Measurements from ENCODE around the gene TPST1. TPM values are rescaled to one million over a fixed set of nuclear protein-coding genes. Genes with fewer than 3 reads are reported as not detected.

The TPST1 gene
- total RNA-seq, 2 donors from 2014 or later = 9.0 to 9.3 TPM

- TF ChIP-seq CTCF (IDR thresholded peaks at IDR 0.05) = no peak
- no peak for DNase-seq (ENCODE audit: low spot score)
- H3K4me1 ChIP-seq = no peaks in the 10 kb centered on the region
- H3K36me3 ChIP-seq = no peaks in the 10 kb centered on the region
- no peak overlapping the region for H3K27ac ChIP-seq
- no peak overlapping the region for H3K4me3 ChIP-seq
- peaks cover 0 to 27% of the 10 kb centered on the region in 2 donors for H3K9me3 ChIP-seq
- H3K27me3 ChIP-seq = no peaks in the 10 kb centered on the region
These were observed 92.4 kb downstream of the TPST1 start for GRCh38 chr7:66297579-66297978.

DNA sequence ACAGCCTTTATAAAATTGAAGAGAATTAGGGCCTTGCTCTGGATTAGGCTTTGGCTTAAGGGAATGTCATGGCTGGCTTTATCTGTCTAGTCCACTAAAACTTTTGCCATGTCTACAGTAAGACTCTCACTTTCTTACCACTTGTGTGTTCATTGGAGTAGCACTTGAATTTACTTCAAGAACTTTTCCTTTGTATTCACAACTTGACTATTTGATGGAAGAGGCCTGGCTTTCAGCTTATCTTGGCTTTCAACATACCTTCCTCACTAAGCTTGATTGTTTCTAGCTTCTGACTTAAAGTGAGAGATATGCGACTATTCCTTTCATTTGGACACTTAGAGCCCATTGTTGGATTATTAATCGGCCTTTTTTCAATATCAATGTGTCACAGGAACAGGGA, 96.1 kb downstream of the TPST1 start:
- no peak for TF ChIP-seq CTCF (IDR thresholded peaks at IDR 0.05)
- Histone ChIP-seq H3K36me3 (no peaks in the 10 kb centered on the region), H3K9me3 (peaks cover 0 to 27% of the 10 kb centered on the region in 2 donors), H3K4me3 (no peak overlapping the region), H3K27me3 (no peaks in the 10 kb centered on the region), H3K27ac (no peak overlapping the region), H3K4me1 (no peaks in the 10 kb centered on the region)
- DNase-seq (ENCODE audit: low spot score) = no peak

- DNase-seq (ENCODE audit: low spot score) = no peak
- Histone ChIP-seq H3K36me3 (no peaks in the 10 kb centered on the region), H3K27me3 (no peaks in the 10 kb centered on the region), H3K9me3 (peaks cover 0 to 27% of the 10 kb centered on the region in 2 donors), H3K27ac (no peak overlapping the region), H3K4me3 (no peak overlapping the region), H3K4me1 (no peaks in the 10 kb centered on the region)
- TF ChIP-seq CTCF (IDR thresholded peaks at IDR 0.05) = no peak
These were observed 96.6 kb downstream of the TPST1 start for GRCh38 chr7:66301737-66302136.

GRCh38 chr7:66303454-66304155, 98.5 kb downstream of the TPST1 start:
- H3K4me3 ChIP-seq = no peak overlapping the region
- no peak for TF ChIP-seq CTCF (IDR thresholded peaks at IDR 0.05)
- H3K4me1 ChIP-seq = no peaks in the 10 kb centered on the region
- H3K9me3 ChIP-seq = peaks cover 0 to 12% of the 10 kb centered on the region in 2 donors
- DNase-seq (ENCODE audit: low spot score) = no peak
- no peaks in the 10 kb centered on the region for H3K36me3 ChIP-seq
- no peak overlapping the region for H3K27ac ChIP-seq
- H3K27me3 ChIP-seq = no peaks in the 10 kb centered on the region

DNA sequence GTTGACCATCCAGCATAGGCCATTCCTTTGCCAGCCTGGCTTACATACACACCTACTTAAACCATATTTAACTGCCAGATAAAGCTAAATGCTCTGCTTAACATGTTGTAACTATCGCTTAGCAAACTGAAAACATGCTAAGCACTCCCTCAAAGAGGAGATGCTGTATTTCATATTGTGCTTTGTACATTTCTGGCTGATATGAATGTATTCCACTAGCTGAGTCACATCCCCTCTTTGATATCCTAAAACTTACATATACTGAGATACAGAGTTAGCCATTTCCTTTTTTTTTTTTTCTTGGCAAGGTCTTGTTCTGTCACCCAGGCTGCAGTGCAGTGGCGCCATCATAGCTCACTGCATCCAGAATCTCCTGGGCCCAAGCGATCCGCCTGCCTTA, 99.4 kb downstream of the TPST1 start:
- H3K27ac ChIP-seq = no peak overlapping the region
- H3K36me3 ChIP-seq = no peaks in the 10 kb centered on the region
- TF ChIP-seq CTCF (IDR thresholded peaks at IDR 0.05) = no peak
- H3K27me3 ChIP-seq = no peaks in the 10 kb centered on the region
- H3K4me1 ChIP-seq = no peaks in the 10 kb centered on the region
- peaks cover 0 to 2% of the 10 kb centered on the region in 2 donors for H3K9me3 ChIP-seq
- DNase-seq (ENCODE audit: low spot score) = no peak
- no peak overlapping the region for H3K4me3 ChIP-seq

- H3K9me3 ChIP-seq = no peaks in the 10 kb centered on the region
- H3K36me3 ChIP-seq = no peaks in the 10 kb centered on the region
- TF ChIP-seq CTCF (IDR thresholded peaks at IDR 0.05) = no peak
- DNase-seq (ENCODE audit: low spot score) = no peak
- no peak overlapping the region for H3K4me3 ChIP-seq
- H3K27ac ChIP-seq = no peak overlapping the region
- H3K27me3 ChIP-seq = no peaks in the 10 kb centered on the region
- H3K4me1 ChIP-seq = peaks cover 0 to 9% of the 10 kb centered on the region in 2 donors
These were observed 101.1 kb downstream of the TPST1 start for GRCh38 chr7:66306243-66306642.
